Amygdala (tissue), 56 donors: ENCODE data around the gene SEMA7A.

Source experiments
- DNase-seq, 56 donors: peaks; one replicate each; lab custom pipeline; 2025; lab: John Stamatoyannopoulos, UW

Gene SEMA7A

DNA sequence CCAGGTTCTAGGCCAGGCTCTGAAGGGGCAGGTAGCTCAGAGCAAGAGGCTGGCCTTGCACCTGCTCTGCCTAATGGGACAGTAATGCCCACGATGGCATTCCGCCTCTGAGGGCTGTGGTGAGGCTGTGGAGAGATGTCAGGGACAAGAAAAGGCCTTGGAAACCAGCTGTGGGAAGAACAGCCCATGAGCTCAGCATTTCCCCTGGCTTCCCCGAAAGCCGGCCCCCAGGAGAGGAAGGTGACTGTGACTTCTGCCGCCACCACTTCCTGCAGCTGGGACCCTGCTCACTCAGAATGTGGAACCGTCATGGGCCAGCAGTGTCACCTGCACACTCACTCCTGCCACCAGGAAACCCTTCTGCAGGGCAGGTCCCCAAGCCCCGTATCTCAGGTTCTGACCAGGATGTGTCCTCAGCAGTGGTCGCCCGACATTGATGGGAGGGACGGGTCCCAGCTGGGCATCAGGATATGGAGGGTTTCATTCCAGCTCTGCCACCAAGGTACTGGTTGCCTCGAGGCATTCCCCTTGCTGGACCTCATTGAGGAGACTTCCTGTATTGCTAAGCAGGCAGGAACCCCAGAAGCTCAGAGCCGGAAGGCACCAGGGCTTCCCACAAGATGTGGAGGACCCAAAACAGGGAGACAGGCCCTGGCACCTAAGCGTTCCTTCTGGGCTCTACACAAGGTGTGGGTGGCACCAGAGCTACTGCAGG lies 30.7 kb downstream of the SEMA7A start:
- peak in 1 of 56 donors; percentile 24 for DNase-seq

DNA sequence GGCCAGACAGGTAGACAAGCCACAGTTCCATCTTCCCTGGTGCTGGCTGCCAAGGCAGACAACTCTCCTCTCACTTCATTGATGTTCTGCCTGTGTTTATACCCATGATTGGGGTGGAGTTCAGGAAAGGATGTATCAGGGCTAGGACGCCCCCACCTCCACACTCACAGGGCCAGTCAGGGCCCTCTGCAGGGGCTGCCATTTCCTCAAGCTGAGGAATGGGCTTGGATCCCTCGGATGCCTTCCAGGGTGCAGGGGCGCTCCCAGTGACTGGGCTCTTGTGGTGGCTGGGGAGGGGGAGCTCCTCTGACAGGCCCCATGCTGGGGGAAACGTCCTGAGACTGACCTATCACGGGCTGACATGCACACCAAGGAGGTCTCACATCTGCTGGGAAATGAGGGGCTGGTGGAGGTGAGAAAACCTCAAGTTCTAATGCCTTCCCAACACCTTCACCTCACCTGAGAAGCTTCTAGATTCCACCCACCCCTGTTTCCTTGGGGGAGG lies 31.4 kb downstream of the SEMA7A start:
- DNase-seq: no peak

DNA sequence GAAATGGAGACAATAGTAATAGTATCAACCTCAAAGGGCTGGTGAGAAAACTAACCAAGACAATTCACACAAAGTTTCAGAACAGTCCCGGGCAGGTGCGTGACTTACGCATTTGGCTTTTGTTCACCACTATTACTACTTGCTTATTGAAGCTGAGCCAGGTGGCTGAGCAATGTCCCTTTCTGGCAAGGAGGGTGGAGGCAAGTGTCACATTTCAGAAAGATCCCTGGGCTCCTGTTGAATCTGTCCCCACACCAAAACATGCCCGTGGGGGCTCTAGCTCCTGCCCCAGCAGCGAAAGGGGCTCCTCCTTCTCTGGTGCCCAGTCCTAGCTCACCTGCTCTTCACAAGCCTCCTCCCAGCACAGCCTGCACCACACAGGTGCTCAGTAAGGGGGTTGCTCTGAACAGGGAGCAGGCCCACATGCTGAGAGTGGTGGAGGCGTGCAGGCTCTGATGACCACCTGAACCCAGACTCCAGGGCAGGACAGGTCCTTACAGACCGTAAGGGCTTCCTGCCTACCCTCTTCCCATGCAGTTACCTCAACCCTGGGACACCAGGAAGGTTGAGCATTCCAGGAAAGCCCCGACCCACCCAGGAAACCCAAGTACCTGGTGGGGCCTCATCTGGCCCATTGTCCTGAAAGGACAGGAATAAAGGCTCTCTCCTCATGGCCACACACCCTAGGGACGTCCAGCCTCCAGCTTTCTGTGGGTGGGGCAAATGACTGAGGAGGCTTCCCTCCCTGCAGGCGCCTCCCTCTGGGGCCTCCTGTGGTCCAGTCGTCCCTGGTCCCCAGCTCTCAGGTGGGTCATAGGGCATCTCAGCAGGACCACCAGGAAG lies 32.6 kb downstream of the SEMA7A start:
- no peak for DNase-seq

DNA sequence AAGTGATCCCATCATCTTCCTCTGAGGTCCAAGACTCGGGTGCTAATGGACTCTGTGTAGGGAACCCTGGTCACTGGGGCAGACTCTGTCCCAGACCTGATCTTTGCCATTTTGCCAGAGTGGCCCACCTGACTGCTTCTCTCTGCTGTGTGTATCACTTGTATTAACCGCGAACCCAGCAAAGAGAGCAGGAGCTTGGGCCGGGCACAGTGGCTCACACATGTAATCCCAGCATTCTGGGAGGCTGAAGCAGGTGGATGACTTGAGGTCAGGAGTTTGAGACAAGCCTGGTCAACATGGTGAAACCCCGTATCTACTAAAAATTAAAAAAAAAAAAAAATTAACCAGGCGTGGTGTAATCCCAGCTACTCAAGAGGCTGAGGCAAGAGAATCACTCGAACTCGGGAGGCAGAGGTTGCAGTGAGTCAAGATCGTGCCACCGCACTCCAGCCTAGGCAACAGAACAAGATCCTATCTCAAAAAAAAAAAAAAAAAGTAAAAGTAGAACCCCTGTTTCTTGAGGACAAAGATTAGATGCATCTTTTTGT lies 33.4 kb downstream of the SEMA7A start:
- no peak for DNase-seq

DNA sequence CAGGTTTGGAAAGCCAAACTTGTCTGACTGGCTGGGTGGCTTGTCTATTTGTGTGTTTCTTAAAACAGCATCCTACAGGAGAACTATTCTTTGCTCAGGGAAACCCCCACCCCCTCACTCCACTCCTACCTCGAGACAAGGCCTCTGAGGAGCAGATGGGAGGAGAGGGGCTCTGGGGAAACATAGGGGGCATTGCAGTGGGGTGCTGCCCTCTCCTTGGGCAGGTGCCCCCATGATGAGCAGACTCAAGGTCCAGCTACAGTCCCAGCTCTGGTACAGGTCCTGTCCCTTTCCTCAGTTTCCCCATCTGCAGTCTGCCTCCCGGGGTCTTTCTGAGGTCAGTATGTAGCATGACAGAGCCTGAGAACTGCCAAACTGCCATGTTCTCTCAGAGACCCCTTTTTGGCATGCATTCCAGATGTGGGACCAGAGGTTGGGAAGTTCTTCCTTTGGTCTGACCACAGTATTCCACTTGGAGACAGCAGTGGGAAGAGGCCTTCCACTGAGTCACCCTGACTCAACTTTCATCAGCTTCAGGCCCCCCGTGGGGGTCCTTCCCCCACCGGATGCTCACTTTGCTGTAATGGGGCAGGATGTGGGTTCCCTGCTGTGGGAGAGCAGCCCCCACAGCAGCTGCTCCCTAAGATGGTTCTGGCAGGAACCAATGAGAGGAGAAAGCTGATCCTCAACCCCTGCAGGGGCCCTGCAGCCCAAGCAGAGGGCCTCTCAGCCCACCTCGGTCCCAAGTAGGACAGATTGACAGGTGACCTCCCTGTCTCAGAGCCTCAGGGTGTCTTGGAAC lies 34.0 kb downstream of the SEMA7A start:
- no peak for DNase-seq

DNA sequence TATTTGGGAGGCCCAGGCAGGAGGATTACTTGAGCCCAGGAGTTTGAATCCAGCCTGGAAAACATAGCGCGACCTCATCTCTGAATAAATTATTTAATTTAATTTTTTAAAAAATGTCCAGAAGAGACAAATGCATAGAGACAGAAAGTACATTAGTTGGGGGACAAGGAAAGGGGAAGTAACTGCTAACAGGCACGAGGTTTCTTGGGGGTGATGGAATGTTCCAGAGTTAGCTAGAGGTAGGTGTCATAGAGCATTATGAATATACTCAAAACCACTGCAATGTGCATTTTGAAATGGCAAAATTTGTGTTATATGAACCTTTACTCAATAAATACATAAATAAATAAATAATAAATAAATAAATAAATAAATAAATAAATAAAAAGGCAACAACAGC lies 34.7 kb downstream of the SEMA7A start:
- DNase-seq: no peak

DNA sequence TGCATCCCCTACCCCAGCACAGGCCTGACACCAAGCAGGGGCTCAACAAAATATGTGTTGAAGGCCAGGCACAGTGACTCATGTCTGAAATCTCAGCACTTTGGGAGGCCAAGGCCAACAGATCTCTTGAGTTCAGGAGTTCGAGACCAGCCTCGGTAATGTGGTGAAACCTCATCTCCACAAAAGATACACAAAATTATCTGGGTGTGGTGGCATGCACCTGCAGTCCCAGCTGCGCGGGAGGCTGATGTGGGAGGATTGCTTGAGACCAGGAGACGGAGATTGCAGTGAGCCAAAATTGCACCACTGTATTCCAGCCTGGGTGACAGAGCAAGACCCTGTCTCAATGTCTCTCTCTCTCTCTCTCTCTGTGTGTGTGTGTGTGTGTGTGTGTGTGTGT lies 35.6 kb downstream of the SEMA7A start:
- DNase-seq: no peak

DNA sequence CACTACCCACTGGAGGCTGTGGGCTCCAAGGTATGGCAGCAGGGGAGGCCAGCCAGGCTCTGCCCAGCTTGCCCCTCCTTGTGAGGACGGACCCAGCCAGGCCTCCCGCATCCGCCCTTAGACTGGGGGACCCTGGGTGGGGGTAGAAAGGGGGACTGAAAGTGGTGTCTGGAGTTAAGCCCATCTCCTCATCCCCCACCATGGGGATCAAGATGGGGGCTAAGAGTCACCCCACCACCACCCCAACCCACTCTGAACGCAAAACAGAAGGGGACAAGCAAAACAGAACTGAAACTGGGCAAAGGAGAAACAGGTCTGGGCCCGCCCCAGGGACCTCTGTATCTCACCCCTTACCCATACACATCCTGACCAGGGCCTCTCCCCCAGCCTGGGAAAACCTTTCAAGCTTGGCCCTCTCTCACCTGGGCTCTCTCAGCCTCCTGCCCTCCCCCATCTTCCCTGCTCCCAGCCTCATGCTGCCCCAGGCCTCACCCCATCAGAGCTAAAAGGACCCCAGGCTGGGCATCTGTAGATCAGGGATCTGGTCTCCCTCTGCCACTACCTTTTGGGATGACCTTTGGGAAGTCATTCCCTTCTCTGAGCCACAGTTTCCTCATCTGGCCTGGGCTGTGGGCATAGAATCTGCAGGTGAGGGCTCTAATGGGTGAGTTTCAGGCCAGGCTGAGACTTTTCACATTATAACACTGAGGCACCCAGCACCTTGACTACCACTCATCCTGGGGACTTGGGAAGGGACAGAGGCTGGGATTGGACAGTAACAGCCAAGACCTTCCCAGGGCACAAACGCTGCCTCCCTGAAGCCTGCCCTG lies 36.3 kb downstream of the SEMA7A start:
- DNase-seq: no peak

DNA sequence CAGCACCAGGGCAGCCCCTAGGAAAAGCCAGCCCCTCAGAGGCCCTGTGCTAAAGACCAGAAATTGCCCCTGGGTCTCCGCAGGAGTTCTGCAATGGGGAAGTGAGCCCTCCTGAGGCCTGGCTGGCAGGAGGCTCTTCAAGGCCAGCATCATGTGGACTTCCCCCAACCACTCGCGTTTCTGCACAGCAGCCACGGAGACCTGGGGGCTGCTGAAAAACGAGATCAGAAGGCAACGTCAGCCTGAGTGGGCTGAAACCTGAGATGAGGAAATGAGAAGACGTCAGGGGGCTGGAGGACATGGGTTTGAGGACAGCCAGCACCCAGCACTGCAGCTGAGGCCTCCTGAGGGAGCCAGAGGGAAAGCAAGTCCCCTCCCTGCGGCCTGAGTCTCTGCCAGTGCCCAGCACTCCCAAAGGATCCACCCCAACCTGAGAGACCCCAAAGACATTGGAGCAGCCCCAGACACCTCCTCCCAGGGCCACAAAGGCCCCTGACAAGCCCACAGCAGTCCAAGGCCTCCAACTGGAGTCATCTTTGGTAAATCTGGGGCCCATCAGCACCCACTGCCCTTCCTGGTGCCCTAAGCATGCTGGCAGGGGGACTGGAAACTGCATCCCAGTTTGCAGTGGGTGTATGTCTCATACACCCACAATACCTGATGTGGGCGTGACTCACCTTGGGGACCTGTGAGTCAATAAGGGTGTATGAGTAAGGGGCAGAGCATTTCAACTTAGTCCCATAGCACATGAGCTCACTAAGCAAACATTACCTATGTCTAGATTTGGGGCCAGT lies 37.1 kb downstream of the SEMA7A start:
- DNase-seq: peak in 9 of 56 donors; percentile 12 to 46 (median 26)

DNA sequence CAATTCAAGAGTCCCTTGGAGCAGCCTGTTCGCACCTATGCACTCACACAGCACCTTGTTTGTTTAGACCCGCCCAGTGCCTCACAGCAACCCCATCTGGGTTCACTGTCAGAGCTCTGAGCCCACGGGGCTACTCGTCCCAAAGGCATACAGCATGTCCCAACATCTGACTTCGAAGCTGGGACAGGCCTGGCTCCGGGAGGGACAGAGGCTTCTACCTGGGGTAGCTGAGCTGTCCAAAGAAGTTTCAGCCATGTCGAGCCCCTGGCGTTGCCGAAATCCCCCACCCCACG lies 37.7 kb downstream of the SEMA7A start:
- no peak for DNase-seq

DNA sequence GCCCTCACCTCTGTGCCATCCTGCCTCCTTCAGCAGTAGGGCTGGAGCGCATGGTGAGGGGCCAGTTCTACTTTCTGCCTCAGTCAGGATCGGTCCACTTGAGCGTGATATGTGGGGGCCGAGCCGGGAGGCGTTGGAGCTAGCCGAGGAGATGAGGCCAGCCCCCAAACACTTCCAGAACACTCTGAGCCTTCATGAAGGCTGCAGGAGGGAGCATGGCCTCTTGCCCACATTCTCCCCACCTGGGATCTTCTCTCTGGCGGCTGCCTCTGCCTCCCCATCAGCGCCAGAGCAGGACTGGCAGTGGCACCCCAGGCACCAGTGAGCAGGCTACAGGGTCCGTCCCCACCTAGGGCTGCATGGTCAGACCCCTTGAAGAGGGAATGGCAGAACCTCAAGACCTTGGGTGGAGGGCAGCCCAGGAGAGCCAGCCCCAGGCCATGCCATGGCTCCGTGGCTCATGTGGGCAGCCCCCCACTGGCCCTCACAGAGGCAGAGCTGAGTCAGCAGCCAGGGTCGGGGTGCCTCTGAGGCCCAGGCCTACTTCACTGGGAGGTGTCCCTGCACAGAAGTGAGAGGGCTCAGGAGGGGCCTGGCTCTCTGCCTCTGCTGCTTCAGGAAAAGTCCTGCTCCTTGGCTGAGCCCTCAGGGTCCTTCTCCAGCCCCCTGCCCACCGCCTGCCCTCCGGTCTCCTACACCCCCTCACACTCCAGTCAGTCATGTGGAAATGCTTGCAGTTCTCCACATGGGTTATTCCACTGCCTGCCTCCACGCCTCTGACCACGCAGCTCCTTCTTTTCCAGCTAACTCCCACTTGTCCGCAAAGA lies 38.2 kb downstream of the SEMA7A start:
- no peak for DNase-seq

DNA sequence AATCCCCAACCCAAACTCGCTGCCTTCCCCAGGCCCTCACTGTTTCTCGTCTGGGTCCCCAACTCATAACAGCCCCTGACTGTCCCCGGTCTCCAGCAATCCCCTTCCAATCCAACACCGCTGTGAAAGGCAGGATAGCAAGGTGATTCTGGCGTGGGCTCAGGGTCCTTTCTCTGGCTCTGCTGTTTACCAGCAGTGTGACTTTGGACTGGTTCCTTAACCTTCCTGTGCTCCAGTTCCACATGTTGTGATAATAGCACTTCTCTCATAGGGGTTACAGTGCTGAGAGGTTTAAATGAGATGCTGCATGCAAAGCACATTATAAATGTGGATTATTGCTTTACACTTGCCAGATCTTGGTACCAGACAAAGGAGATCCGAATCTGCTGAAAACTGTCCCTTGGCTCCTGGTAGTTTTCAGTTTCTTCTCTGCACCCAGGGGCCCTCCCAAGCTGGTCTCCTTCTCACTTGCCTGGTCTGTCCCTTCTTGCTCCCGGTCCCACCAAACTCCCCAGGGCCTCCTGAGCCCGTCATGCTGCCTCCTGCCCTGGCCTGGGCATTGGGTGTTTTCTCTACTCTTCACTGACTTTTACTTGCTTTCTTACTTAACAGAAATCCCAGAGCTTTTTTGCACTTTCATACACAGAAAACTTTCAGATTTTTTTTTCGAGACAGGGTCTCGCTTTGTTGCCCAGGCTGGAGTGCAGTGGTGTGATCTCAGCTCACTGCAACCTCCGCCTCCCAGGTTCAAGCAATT lies 39.5 kb downstream of the SEMA7A start:
- no peak for DNase-seq

DNA sequence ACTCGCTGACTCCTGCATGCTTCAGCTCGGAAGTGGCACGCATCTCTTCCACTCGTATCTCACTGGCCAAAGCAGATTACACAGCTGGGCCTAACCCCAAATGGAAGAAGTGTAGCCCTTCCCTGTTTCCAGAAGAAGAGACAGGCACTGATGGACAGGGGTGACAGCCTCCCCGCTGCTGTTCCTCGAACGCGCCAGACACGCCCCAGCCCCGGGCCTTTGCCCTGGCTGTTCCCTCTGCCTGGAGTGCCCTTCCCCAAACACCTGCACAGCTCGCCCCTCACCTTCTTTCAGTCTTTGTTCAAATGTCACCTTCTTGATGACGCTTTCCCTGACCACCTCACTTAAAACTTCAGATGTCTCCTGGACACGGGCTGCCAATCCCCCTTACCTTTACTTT lies 40.3 kb downstream of the SEMA7A start:
- no peak for DNase-seq

DNA sequence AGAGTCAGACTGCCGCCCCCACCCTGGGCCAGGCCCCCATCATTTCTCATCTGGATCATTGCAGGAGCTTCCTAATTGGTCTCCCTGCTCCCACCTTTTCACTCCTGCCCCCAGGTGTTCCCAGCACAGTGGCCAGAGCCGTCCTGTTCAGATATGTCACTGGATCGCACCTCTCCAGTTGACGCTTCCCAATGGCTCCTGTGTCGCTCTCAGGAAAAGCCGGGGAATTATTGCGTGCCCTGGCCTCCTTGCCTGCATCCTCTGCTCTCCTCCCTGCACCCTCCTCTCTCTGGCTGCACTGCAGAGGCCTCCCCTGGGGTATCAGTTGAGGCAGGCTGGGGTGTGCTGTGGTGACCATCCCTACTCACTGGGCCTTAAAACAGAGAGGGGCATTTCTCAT lies 40.9 kb downstream of the SEMA7A start:
- no peak for DNase-seq

DNA sequence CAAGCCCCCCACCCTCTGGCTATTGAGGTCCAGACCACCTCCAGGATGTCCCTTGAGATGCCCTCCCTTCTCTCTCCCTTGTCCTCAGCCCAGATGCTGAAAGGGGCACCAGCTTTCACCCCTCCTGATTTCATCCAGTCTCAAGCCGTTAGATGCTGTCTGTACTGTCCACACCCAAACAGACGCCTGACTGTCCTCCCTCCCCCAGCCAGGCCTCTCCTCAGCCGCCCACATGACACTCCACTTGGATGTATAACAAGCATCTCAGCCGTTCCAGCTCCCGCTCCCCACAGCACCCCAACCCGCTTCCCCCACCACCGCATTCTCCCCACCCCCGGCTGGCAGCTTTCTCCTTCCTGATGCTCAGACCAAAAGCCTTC lies 41.3 kb downstream of the SEMA7A start:
- peak in 38 of 56 donors; percentile 9 to 73 (median 42) for DNase-seq

DNA sequence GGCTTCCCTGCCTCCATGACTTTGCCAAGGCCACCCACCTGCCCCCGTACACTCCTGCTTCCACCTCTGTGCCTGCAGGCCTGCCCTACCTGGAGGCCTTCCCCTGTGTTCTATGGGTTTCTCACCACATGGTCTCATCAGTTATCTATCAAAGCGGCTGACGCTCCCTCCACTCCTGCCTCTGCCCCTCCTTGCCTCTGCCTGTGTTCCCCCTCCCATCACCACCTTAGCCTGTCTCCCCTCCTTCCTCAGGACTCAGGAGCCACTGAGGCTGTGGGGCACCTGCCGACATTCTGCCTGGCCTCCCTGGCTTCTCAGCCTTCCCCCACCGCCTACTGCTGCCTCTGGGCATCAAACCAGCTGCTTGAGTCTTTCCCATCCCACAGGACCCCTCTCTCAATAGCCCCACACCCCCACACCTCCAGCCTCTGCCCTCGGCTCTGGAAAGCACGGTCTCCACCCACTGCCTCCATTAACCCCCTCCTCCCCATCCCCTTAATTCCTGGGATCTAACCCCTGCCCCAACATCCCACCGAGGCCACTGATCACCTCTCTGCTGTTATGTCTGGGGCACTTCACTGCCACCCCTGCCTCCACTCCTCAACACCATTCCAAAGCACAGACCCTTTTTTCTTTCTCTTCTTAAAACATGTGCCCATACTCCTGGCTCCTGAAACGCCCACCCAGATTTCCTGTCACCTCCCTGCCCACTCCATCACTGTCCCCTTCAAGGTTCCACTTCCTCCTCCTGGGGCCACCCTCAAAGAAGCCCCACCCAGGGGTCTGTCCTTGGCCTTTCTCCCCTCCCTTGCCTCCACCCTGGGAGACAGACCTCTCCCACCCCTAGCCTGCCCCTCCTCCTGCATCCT lies 41.9 kb downstream of the SEMA7A start:
- DNase-seq: no peak
